Dedifferentiated amniotic fluid mesenchymal stem cell (primary cell): ENCODE results near the gene ZC3H15.
"Not testable (repeated sequence)": the region's sequence is repeated elsewhere in the genome, so short reads cannot be mapped to it uniquely, and the experiment has no call there.

Experiments
- DNase-seq: peaks from one replicate; pipeline ENCODE4 v3.0.0-alpha.2; 2016; ENCODE audit errors: extremely low spot score

ZC3H15 gene

GRCh38 chr2:186485871-186486650, at the start of gene ZC3H15:
Gene ZC3H15, plus strand, starts transcription at chr2:186486260. Its CDS starts 123 bp downstream, at chr2:186486383.
- DNase-seq, result peak; percentile 97

GRCh38 chr2:186437719-186438118, 48.3 kb upstream of the ZC3H15 start:
- no peak for DNase-seq

DNA sequence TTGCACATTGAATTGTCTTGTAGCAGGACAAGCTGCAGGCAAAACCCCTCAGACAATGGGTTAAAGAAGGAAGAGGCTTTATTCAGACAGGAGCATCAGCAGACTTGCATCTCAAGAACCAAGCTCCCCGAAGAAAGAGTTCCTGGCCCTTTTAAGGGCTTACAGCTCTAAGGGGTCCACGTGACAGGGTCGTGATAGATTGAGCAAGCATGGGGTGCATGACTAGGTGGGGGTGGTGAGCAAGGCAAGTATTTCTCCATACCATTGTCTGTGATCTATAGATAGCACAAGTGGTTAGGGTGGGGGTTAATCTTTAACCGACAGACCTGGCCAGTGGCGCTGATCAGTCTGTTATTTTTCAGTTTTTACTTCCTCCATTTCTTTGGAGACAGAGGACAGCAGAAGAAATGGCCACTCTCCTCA, 46.4 kb upstream of the ZC3H15 start:
- not testable (repeated sequence) for DNase-seq

- DNase-seq, result no peak
Measured at GRCh38 chr2:186440506-186440905, 45.6 kb upstream of the ZC3H15 start.

- DNase-seq, result no peak
Measured at GRCh38 chr2:186442885-186443284, 43.2 kb upstream of the ZC3H15 start.

DNA sequence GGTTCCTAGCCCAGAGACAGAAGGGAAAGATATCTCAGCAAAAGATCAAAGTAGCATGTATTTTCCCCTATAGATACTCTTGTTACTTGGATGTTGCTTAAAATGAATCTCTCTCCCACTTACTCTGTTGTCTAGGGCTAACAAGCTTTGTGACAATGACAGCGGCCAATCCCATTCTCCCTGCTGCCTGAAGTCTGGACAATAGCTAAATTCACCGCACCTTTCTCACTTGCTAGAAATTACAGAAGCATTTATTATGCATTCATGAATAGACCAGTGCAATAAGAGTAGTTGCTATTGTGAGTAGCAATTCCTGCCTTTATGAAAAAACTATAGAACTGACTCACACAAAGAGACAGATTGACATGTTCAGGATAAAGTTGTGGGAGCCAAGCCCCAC, 42.2 kb upstream of the ZC3H15 start:
- no peak for DNase-seq

DNA sequence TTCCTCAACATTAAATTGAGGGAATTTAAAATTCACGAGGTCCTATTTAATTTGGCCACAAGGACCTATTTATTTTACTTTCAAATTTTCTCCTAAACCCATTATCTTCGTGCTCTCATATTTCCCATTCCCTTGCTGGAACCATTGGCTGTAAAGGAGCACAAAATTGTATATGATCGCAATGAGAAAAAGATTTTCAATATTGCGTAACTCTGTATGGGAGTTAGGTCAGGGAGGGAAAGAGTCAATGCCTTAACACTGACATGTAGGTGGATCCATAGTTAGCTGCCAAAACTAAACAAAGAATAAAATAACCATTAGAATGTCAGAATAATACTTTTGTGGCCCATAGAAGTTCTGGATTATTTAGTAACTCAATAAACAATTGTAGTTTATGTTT, 40.6 kb upstream of the ZC3H15 start:
- no peak for DNase-seq

DNA sequence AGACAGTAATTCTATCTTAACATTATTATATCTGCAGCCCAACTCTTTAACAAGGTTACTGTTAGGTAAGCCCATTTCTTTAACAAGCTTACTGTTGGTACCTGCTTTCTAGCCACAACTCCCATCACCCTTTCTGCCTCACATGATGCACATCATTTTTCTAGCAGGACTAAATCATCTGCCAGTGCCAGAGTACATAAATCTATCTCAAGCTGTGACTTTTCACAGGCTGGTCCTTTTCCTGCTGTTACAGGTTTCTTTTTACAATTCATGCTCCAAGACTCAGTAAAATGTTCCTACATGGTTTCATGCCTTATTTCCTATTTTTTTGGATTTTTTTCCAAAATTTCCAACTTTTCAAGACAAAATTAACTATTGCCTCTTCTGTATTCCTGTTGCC, 30.4 kb upstream of the ZC3H15 start:
- DNase-seq, result no peak

DNA sequence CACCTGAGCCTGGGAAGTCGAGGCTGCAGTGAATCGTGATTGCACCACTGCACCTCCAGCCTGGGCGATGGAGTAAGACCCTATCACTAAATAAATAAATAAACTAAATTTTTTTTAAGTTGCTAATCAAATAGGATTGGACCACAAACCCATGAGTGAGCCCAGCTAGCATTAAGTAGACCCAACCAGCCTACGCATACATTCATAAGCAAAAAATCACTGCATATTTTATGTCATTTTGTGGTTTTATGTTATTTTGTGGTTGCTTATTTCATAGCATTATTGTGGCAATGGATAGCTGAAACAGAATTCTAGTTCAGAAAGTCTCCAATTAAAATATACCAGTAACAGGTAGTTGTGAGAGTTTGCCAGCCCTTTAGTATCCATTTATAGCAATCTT, 29.1 kb upstream of the ZC3H15 start:
- DNase-seq, result peak; percentile 92

- no peak for DNase-seq
Measured at GRCh38 chr2:186457908-186458307, 28.2 kb upstream of the ZC3H15 start.

DNA sequence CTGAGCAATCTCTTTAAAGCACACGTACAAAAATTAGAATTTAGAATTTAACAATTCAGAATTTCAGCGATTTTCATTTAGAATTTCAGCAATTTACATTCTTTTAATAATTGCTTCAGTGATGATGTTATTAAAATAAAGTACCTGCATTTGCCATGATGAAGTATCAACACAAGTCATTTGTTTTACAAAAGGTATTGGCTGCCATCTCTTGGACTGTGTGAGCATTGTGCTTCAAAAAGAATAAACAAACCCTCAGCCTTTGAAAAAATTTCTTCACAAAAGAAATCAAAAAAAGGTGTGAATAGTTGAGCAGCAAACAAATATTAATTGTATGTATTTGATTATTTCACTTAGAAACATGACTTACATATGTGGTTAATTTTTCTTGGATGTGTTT, 27.1 kb upstream of the ZC3H15 start:
- DNase-seq, result no peak

GRCh38 chr2:186460465-186460864, 25.6 kb upstream of the ZC3H15 start:
- peak; percentile 20 for DNase-seq

DNA sequence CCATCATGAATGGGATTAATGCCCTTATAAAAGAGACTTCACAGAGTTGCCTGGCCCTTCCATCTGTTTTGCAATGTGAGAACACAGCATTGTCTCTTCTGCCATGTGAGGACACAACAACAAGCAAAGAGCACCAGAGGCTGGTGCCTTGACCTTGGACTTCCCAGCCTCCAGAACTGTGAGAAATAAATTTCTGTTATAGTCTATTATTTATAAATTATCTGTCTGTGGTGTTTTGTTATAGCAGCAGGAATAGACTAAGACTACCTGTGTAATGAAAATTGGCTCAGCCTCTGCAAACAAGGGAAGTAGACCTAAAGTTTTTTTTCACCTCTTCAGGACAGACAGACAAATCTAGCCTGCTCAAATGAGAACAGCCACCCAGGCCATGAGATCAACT, 19.3 kb upstream of the ZC3H15 start:
- DNase-seq, result no peak

DNA sequence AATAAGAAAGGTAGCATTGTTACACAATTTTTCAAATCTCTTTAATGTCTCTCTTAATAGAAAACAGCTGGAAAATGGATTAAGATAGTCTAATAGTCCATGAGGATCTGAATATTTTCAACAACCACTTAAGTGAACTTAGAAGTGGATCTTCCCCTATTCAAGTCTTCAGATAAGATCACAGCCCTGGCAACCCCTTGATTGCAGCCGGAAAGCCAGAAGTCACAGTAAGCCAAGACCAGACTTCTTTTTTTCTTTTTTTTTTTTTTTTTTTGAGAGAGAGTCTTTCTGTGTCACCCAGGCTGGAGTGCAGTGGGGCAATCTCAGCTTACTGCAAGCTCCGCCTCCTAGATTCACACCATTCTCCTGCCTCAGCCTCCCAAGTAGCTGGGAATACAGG, 18.6 kb upstream of the ZC3H15 start:
- no peak for DNase-seq

- DNase-seq, result not testable (repeated sequence)
Measured at GRCh38 chr2:186472722-186473493, 13.2 kb upstream of the ZC3H15 start.

DNA sequence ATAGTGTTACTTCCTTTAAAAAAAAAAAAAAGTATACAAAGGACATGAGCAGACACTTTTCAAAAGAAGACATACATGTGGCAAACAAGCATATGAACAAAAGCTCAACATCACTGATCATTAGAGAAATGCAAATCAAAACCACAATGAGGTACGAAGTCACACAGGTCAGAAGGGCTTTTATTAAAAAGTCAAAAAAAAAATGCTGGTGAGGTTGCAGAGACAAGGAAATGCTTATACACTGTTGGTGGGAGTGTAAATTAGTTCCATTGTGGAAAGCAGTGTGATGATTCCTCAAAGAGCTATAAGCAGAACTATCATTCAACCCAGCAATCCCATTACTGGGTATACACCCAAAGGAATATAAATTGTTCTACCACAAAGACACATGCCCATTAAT, 11.8 kb upstream of the ZC3H15 start:
- DNase-seq, result not testable (repeated sequence)

DNA sequence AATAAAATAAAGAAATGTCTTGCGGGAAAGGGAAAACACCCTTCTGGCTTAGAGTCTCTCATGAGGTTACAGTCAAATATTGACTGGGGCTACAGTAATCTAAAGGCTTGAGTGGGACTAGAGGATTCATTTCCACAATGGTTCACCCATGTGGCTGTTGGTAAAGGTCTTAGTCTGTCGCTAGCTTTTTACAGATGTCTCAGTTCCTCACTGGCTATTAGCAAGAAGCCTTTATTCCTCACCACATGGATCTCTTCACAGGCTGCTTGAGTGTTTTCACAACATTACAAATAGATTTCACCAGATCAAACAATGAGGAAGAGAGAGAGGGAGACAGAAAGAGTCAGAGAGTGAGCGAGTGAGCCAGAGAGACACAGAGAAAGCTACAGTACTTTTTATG, 8.3 kb upstream of the ZC3H15 start:
- no peak for DNase-seq

- no peak for DNase-seq
Measured at GRCh38 chr2:186480991-186481390, 5.1 kb upstream of the ZC3H15 start.

- DNase-seq, result no peak
Measured at GRCh38 chr2:186484062-186484735, 1.9 kb upstream of the ZC3H15 start.

DNA sequence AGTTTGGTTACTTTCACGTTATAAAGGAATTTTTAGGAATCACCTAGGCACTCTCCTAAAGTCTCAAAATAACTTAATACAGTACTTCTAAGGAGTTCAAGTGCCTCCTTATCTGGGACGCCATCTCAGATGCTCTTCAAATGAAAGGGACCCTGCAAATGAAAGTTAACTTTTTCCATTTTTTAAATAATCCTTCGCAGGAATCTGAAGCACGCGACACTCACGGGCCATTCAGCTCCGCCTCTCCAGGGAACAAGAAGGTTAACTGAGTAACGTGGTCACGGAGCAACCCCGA, 537 bp upstream of the ZC3H15 start:
- DNase-seq, result no peak

- DNase-seq, result no peak
Measured at GRCh38 chr2:186486651-186487647, 889 bp downstream of the ZC3H15 start.
